ENCODE measurements around the gene NCL.

The NCL gene

GRCh38 chr2:231456295-231457004 is 7.8 kb downstream of the NCL start:
- no peak overlapping the region for H3K4me3 ChIP-seq (ENCODE audit: control insufficient read depth, low read depth, low read length)
- no peak for TF ChIP-seq CTCF (IDR thresholded peaks at IDR 0.05; ENCODE audit: control insufficient read depth, insufficient read depth, low read depth, low read length, missing control alignments)
- DNase-seq (ENCODE audit: low read depth), result no peak

GRCh38 chr2:231455890-231456289 is 8.4 kb downstream of the NCL start:
- no peak overlapping the region for H3K4me3 ChIP-seq (ENCODE audit: control insufficient read depth, low read depth, low read length)

GRCh38 chr2:231455222-231455621 is 9.1 kb downstream of the NCL start:
- TF ChIP-seq CTCF (IDR thresholded peaks at IDR 0.05; ENCODE audit: control insufficient read depth, insufficient read depth, low read depth, low read length, missing control alignments), result no peak
- DNase-seq (ENCODE audit: low read depth), result no peak
- H3K4me3 ChIP-seq (ENCODE audit: control insufficient read depth, low read depth, low read length), result no peak overlapping the region

More at GRCh38 chr2:231455890-231456289, 8.4 kb downstream of the NCL start:
- no peak for DNase-seq (ENCODE audit: low read depth)
- TF ChIP-seq CTCF (IDR thresholded peaks at IDR 0.05; ENCODE audit: control insufficient read depth, insufficient read depth, low read depth, low read length, missing control alignments), result no peak

GRCh38 chr2:231454361-231454791 is 9.9 kb downstream of the NCL start:
- no peak for TF ChIP-seq CTCF (IDR thresholded peaks at IDR 0.05; ENCODE audit: control insufficient read depth, insufficient read depth, low read depth, low read length, missing control alignments)
- no peak for DNase-seq (ENCODE audit: low read depth)
- H3K4me3 ChIP-seq (ENCODE audit: control insufficient read depth, low read depth, low read length), result no peak overlapping the region

GRCh38 chr2:231452799-231453508 is 11.3 kb downstream of the NCL start:
- TF ChIP-seq CTCF (IDR thresholded peaks at IDR 0.05; ENCODE audit: control insufficient read depth, insufficient read depth, low read depth, low read length, missing control alignments), result no peak
- no peak overlapping the region for H3K4me3 ChIP-seq (ENCODE audit: control insufficient read depth, low read depth, low read length)
- no peak for DNase-seq (ENCODE audit: low read depth)

GRCh38 chr2:231450548-231450989 is 13.7 kb downstream of the NCL start:
- no peak overlapping the region for H3K4me3 ChIP-seq (ENCODE audit: control insufficient read depth, low read depth, low read length)
- no peak for TF ChIP-seq CTCF (IDR thresholded peaks at IDR 0.05; ENCODE audit: control insufficient read depth, insufficient read depth, low read depth, low read length, missing control alignments)
- DNase-seq (ENCODE audit: low read depth), result no peak
